Stimulated activated CD4-positive, alpha-beta T cell treated with anti-CD3 and anti-CD28 coated beads, Interleukin-4, amount 100 ng/mL, for 4 hours (primary cell): ENCODE data around the gene DDX24.

Source experiments
- DNase-seq, 2 experiments: peaks; one replicate each; pipeline ENCODE4 v3.0.0-alpha.2; 2020

DDX24 gene

DNA sequence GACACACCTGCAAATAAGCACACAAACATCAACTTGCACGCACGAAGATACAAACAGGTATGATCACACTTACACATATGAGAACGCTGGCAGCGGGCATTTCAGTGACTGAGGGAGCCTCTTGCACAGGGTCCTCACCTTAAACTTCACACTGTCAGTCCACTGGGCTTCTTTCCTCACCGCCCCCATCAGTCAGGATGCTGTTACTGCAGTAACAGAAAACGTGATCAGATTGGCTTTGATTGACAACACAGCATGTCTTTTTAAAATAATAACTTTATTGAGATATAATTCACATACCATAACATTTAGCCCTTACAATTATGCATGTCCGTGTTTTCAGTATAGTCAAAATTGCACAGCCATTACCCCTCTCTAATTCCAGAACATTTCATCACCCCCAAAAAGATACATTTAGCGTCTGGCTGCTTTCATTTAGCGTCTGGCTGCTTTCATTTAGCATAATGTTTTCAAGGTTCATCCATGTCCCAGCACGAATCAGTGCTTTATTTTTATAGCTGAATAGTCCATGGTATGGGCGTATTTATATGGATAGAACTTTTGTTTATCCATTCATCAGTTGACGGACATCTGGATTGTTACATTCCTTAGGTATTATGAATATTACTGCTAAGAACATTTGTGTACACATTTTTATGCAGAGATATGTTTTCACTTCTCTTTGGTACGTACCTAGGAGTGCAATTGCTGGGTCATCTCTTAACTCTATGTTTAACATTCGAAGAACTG, 75.5 kb downstream of the DDX24 start:
- no peak for DNase-seq

GRCh38 chr14:94004015-94004414, 77.0 kb downstream of the DDX24 start:
- no peak for DNase-seq

GRCh38 chr14:94003397-94003796, 77.6 kb downstream of the DDX24 start:
- DNase-seq = no peak

DNA sequence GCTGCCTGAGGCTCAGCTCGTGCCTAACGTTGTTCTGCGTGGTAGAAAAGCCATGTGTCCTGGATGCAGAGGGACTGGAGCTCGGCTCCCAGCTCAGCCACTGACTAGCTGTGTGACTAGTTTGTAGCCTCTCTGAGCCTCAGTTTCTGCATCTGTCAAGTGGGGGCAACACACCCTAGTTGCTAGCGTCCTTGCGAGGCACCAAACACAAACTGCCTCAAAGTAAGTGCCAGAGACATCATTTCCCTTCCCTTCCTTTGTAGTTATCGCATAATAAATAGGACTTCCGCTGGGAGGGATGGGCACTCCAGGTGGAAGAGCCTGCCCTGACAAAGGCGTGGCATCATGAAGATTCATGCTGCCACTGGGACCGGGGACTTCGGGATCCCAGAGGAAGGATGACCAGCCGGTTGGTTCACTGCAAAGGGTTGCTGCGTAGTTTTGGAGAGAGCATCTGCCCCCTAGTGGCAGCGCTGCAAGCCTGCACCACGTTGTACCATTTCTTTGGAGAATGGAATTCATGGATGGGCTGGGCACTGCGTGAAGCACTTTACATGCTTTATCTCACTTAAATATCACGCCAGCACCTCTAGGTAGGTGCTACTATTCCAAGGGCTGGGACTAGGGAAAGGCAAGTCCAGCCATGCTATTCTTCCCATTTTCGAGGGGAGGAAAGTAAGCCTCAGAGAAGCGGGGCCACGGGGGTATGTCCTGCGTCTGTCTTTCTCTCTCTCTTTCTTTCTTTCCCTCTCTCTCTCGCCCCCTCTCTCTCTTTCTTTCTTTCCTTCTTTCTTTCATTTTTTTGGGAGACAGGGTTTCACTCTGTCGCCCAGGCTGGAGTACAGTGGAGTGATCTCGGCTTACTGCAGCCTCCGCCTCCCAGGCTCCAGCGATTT, 79.3 kb downstream of the DDX24 start:
- DNase-seq = peak; percentile 42 to 57

GRCh38 chr14:94001016-94001415, 80.0 kb downstream of the DDX24 start:
- no peak for DNase-seq

GRCh38 chr14:94000267-94000666, 80.7 kb downstream of the DDX24 start:
- DNase-seq = no peak

DNA sequence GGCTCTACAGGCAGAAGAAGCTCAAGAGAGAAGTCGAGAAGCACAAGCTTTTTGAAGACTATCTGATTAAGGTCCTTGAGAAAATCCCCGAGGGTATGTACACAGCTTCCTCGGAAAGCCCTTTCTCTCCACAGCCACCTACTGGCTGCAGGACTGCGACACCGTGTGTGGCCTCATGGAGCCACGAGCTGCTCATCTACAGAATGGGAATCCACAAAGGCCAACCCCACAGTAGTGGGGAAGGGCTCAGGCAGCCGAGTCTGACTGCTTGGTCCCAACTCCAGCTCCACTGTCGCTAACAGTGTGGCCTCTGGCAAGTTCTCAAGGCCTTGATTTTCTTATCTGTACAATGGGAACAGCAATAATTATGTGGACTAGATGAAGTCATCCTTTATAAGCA, 81.4 kb downstream of the DDX24 start:
- no peak for DNase-seq

- no peak for DNase-seq
These were observed 82.1 kb downstream of the DDX24 start for GRCh38 chr14:93998871-93999403.
